IMR-90 (cell line): ENCODE data around the gene KIAA0040. TPM values are rescaled to one million over a fixed set of nuclear protein-coding genes. Genes with fewer than 3 reads are reported as not detected.

Experiments used
- ATAC-seq: fragments of 200-7000 bp; cut with Tn5 transposase; 2 replicates; pipeline ENCODE4 v1.9.1; 2020; ENCODE audit warnings: low read depth, mild to moderate bottlenecking, moderate library complexity
- BruUV-seq: library from RNA; stranded (reverse); fragments of 400-500 nt; replicated peaks from 2 replicates; lab custom pipeline; 2021; lab: Mats Ljungman, UMichigan
- CTCF ChIA-PET: fragments of 300-600 bp; formaldehyde crosslinking; extraction: SDS; loops from one replicate; lab custom pipeline; 2021; ENCODE audit warnings: antibody characterized with exemption; lab: Yijun Ruan, JAX
- POLR2A ChIA-PET: fragments of 300-600 bp; sonication (Branson Sonifier 250); formaldehyde crosslinking; loops from one replicate; lab custom pipeline; 2022; ENCODE audit warnings: antibody characterized with exemption; ENCODE audit not compliant: unreplicated experiment; lab: Charles Lee
- DNase-seq: peaks from one replicate; pipeline ENCODE4 v3.0.0; 2013
- H2AFZ ChIP-seq: replicated peaks from 2 replicates; pipeline ENCODE3; 2013; ENCODE audit warnings: low read length, mild to moderate bottlenecking; ENCODE audit not compliant: poor library complexity
- H2AK5ac ChIP-seq: 2 replicates; pipeline ENCODE4 v1.6.1; 2013; ENCODE audit warnings: low read depth, low read length, inconsistent platforms
- H2AK9ac ChIP-seq: replicated peaks from 2 replicates; pipeline ENCODE3; 2013; ENCODE audit warnings: mild to moderate bottlenecking, low read depth, low read length, moderate library complexity; ENCODE audit not compliant: poor library complexity
- H2BK120ac ChIP-seq: 2 replicates; pipeline ENCODE4 v1.6.1; 2013; ENCODE audit warnings: low read depth, low read length, inconsistent platforms
- H2BK15ac ChIP-seq: 3 replicates; pipeline ENCODE4 v1.6.1; 2013; ENCODE audit warnings: low read depth, low read length, inconsistent platforms
- H2BK20ac ChIP-seq: 2 replicates; pipeline ENCODE4 v1.6.1; 2013; ENCODE audit warnings: low read depth, mild to moderate bottlenecking, inconsistent platforms, low read length, moderate library complexity
- H2BK5ac ChIP-seq: 2 replicates; pipeline ENCODE4 v1.6.1; 2013; ENCODE audit warnings: mild to moderate bottlenecking, low read depth, low read length, inconsistent platforms; ENCODE audit not compliant: poor library complexity, severe bottlenecking
- H3K14ac ChIP-seq: replicated peaks from 2 replicates; pipeline ENCODE4 v1.6.1; 2013; ENCODE audit warnings: low read depth, low read length, inconsistent platforms
- H3K18ac ChIP-seq: 2 replicates; pipeline ENCODE4 v1.6.1; 2013; ENCODE audit warnings: low read depth, low read length, control low read depth
- H3K23ac ChIP-seq: 2 replicates; pipeline ENCODE4 v1.6.1; 2013; ENCODE audit warnings: low read depth, low read length, inconsistent platforms
- H3K27ac ChIP-seq: 2 replicates; pipeline ENCODE4 v1.5.1; 2013; ENCODE audit warnings: mild to moderate bottlenecking, control low read depth, low read length; ENCODE audit not compliant: insufficient read depth
- H3K27me3 ChIP-seq: 2 replicates; pipeline ENCODE4 v1.6.1; 2013; ENCODE audit warnings: low read length; ENCODE audit not compliant: control insufficient read depth, insufficient read depth
- H3K36me3 ChIP-seq: 2 replicates; pipeline ENCODE4 v1.6.1; 2013; ENCODE audit warnings: low read length, mixed read lengths; ENCODE audit not compliant: control insufficient read depth, insufficient read depth
- H3K4ac ChIP-seq: 2 replicates; pipeline ENCODE4 v1.6.1; 2013; ENCODE audit warnings: low read depth, low read length, inconsistent platforms
- H3K4me1 ChIP-seq: 2 replicates; pipeline ENCODE4 v1.6.1; 2013; ENCODE audit warnings: low read length, mixed read lengths; ENCODE audit not compliant: control insufficient read depth, insufficient read depth
- H3K4me2 ChIP-seq: 2 replicates; pipeline ENCODE4 v1.6.1; 2013; ENCODE audit warnings: low read depth, mild to moderate bottlenecking, control low read depth, low read length, moderate library complexity
- H3K4me3 ChIP-seq: 2 replicates; pipeline ENCODE4 v1.5.1; 2013; ENCODE audit warnings: low read depth, mild to moderate bottlenecking, control low read depth, low read length, moderate library complexity; ENCODE audit not compliant: insufficient read depth
- H3K56ac ChIP-seq: 2 replicates; pipeline ENCODE4 v1.6.1; 2013; ENCODE audit warnings: low read length, inconsistent platforms; ENCODE audit not compliant: insufficient read depth; ENCODE audit errors: extremely low read depth
- H3K79me1 ChIP-seq, 2 experiments: 2 replicates each; pipeline ENCODE4 v1.6.1; 2013; ENCODE audit warnings: low read length in 2 of 2, inconsistent platforms in 1 of 2, low read depth in 1 of 2
- H3K9ac ChIP-seq: 2 replicates; pipeline ENCODE4 v1.6.1; 2013; ENCODE audit warnings: low read depth, low read length, control low read depth
- H3K9me1 ChIP-seq: 2 replicates; pipeline ENCODE4 v1.6.1; 2013; ENCODE audit warnings: low read length, inconsistent platforms; ENCODE audit not compliant: insufficient read depth
- H3K9me3 ChIP-seq: 2 replicates; pipeline ENCODE4 v1.6.1; 2013; ENCODE audit warnings: low read length; ENCODE audit not compliant: control insufficient read depth, insufficient read depth
- H4K20me1 ChIP-seq: 2 replicates; pipeline ENCODE4 v1.6.1; 2013; ENCODE audit warnings: low read length, inconsistent platforms; ENCODE audit not compliant: insufficient read depth
- H4K5ac ChIP-seq: 2 replicates; pipeline ENCODE4 v1.6.1; 2013; ENCODE audit warnings: mild to moderate bottlenecking, low read depth, low read length, control low read depth
- H4K8ac ChIP-seq, 2 experiments: 2 replicates each; pipeline ENCODE4 v1.6.1; 2013; ENCODE audit warnings: low read depth in 2 of 2, low read length in 2 of 2, control low read depth in 1 of 2, inconsistent platforms in 1 of 2
- H4K91ac ChIP-seq: 2 replicates; pipeline ENCODE4 v1.6.1; 2013; ENCODE audit warnings: low read depth, low read length, inconsistent platforms; ENCODE audit not compliant: insufficient read depth
- MAZ ChIP-seq: IDR thresholded peaks from 2 replicates; pipeline ENCODE4 v1.6.1; 2012; ENCODE audit warnings: low read depth, mild to moderate bottlenecking, low read length, improper control_type of control experiment, moderate library complexity, borderline replicate concordance
- NFE2L2 ChIP-seq: fragments of 150-350 bp; IDR thresholded peaks from 2 replicates; pipeline ENCODE4 v1.6.1; 2016; ENCODE audit warnings: low read depth, mild to moderate bottlenecking, low read length
- WGBS, 2 experiments: methylation state at CpG; one replicate each; pipeline versions ENCODE4 v1.1.5 to v1.1.7; 2013; ENCODE audit warnings: missing lambda C conversion rate in 2 of 2; ENCODE audit not compliant: insufficient read length in 1 of 2; ENCODE audit errors: extremely low coverage in 2 of 2; 5-methylcytosine and 5-hydroxymethylcytosine counted together
- dilution Hi-C: fragments of 300-500 bp; cut with HindIII; formaldehyde crosslinking; loops from one replicate; pipeline ENCODE4 v1.14.3; 2018; ENCODE audit warnings: low sequenced_read_pairs; ENCODE audit not compliant: unreplicated experiment
- in situ Hi-C: fragments of 300-500 bp; cut with MboI; formaldehyde crosslinking; loops from 3 replicates; pipeline ENCODE4 v1.14.3; 2019; ENCODE audit warnings: low sequenced_read_pairs, inconsistent platforms, mixed read lengths
- intact Hi-C: fragments of 100-400 bp; cut with micrococcal nuclease; formaldehyde crosslinking; loops from 2 replicates; pipeline ENCODE4 v1.10.0; 2022
- polyA plus RNA-seq, 3 experiments: library from polyadenylated mRNA; depleted of rRNA; stranded (reverse); fragments of >200 nt; gene quantifications; 2 replicates each; pipeline ENCODE4 v1.2.3, GENCODE V29; 2012; ENCODE audit warnings: low replicate concordance in 1 of 3
- total RNA-seq: library from RNA; depleted of rRNA; stranded (reverse); fragments of >200 nt; gene quantifications from 2 replicates; pipeline ENCODE4 v1.2.3, GENCODE V29; 2012

KIAA0040 gene
- total and polyA plus RNA-seq, 2 of the 4 experiments (the other 2 are of a cell fraction): 0.05 to 0.18 TPM

- BruUV-seq: no TSS peak
- Histone ChIP-seq H2BK15ac (no peak overlapping the region), H3K4me2 (no peak overlapping the region), H3K4me1 (no peaks in the 10 kb centered on the region), H4K5ac (no peak overlapping the region), H3K27me3 (no peaks in the 10 kb centered on the region), H2AFZ (no peak overlapping the region), H4K8ac (no peak overlapping the region), H4K20me1 (no peaks in the 10 kb centered on the region), H3K4me3 (no peak overlapping the region), H2AK9ac (no peak overlapping the region), H3K14ac (no peak overlapping the region), H3K9me1 (no peaks in the 10 kb centered on the region; the same call in 1 of the 2 replicates), H2BK120ac (no peak overlapping the region), H3K79me1 (no peaks in the 10 kb centered on the region), H3K9ac (no peak overlapping the region), H3K27ac (no peak overlapping the region), H3K9me3 (no peaks in the 10 kb centered on the region), H3K4ac (no peak overlapping the region), H3K36me3 (no peaks in the 10 kb centered on the region), H3K56ac (no peak overlapping the region), H2AK5ac (no peak overlapping the region), H3K23ac (no peak overlapping the region), H4K91ac (no peak overlapping the region), H3K18ac (no peak overlapping the region), H2BK20ac (no peak overlapping the region), H2BK5ac (no peak overlapping the region)
- in situ Hi-C loops (no loop called here), intact Hi-C loops (no loop called here), dilution Hi-C loops (no loop called here)
- ChIA-PET POLR2A (no interaction called here), CTCF (interaction anchor here (1.7 kb wide), 1 partner anchor 31 kb away, joined by 3 read pairs; no protein-coding TSS in a partner anchor)
- WGBS, 2 experiments: no CpG with 5 or more reads among the region's 1 CpG
- ATAC-seq: no peak
- TF ChIP-seq NFE2L2: no peak
- TF ChIP-seq MAZ: no peak
- DNase-seq: no peak
These were observed 72.1 kb downstream of the KIAA0040 start for GRCh38 chr1:175120511-175120910.
